ENCODE data around the gene FAM107B. TPM values are rescaled to one million over a fixed set of nuclear protein-coding genes. Genes with fewer than 3 reads are reported as not detected.

FAM107B gene
- total and polyA plus RNA-seq, 2 of the 8 experiments (the other 6 are each of a cell fraction or from before 2014, with no cell fraction given), result 7.5 to 28.1 TPM

GRCh38 chr10:14803827-14804226 lies 29.1 kb upstream of the FAM107B start:
- no peak for FAIRE-seq
- Histone ChIP-seq H3K27me3 (replicated peaks in 1 of 4; ENCODE audit: control insufficient read depth in 3 of 4, extremely low read depth in 1 of 4, insufficient read depth in 3 of 4, low read length in 3 of 4) (no peaks in the 10 kb centered on the region; a peak in 1 of 7 replicates), H3K79me1 (ENCODE audit: low read depth, low read length) (no peaks in the 10 kb centered on the region), H3K23ac (ENCODE audit: insufficient read length) (no peak overlapping the region), H3K4me2 (ENCODE audit: insufficient read depth in 1 of 2, low read depth in 2 of 2, low read length in 2 of 2) (no peak overlapping the region), H2AFZ (ENCODE audit: low read length) (no peak overlapping the region), H2BK15ac (ENCODE audit: low read length) (no peak overlapping the region), H3K9ac (replicated peaks in 1 of 4; ENCODE audit: extremely low read depth in 1 of 4, low read depth in 3 of 4, low read length in 3 of 4) (no peak overlapping the region), H3K56ac (replicated peaks; ENCODE audit: insufficient read length, low read depth, low read length) (no peak overlapping the region), H3K14ac (ENCODE audit: insufficient read length) (no peak overlapping the region), H3K23me2 (ENCODE audit: low read depth, low read length) (no peaks in the 10 kb centered on the region), H3K36me3 (ENCODE audit: control insufficient read depth in 2 of 4, insufficient read depth in 4 of 4, low read length in 3 of 4) (no peaks in the 10 kb centered on the region), H2BK12ac (ENCODE audit: low read depth, low read length) (no peak overlapping the region), H2BK20ac (ENCODE audit: low read length) (no peak overlapping the region), H2AK5ac (ENCODE audit: low read depth, low read length) (no peak overlapping the region), H3K27ac (ENCODE audit: low read depth, low read length) (no peak overlapping the region), H3K4me1 (replicated peaks in 1 of 4; ENCODE audit: control insufficient read depth in 3 of 4, insufficient read depth in 4 of 4, low read length in 3 of 4) (no peaks in the 10 kb centered on the region), H3K4ac (replicated peaks; ENCODE audit: insufficient read length, low read depth, low read length) (no peak overlapping the region), H4K8ac (ENCODE audit: extremely low read depth, insufficient read depth, low read length) (no peak overlapping the region), H3K18ac (ENCODE audit: extremely low read depth, low read length) (no peak overlapping the region), H4K20me1 (replicated peaks in 1 of 2; ENCODE audit: control insufficient read depth in 1 of 2, insufficient read depth in 2 of 2, low read length in 2 of 2) (no peaks in the 10 kb centered on the region), H3K4me3 (ENCODE audit: extremely low read depth in 1 of 4, insufficient read depth in 2 of 4, low read depth in 3 of 4, low read length in 4 of 4) (no peak overlapping the region), H4K5ac (ENCODE audit: insufficient read length, low read depth, low read length) (no peak overlapping the region), H3K9me3 (ENCODE audit: insufficient read depth in 2 of 2, low read depth in 1 of 2, low read length in 1 of 2) (no peaks in the 10 kb centered on the region), H3K79me2 (ENCODE audit: control insufficient read depth in 1 of 2, insufficient read depth in 2 of 2, low read length in 2 of 2) (no peaks in the 10 kb centered on the region; a peak in 1 of 4 replicates), H2BK5ac (ENCODE audit: low read depth, low read length) (no peak overlapping the region), H4K91ac (replicated peaks; ENCODE audit: insufficient read length, low read length) (no peak overlapping the region), H2BK120ac (replicated peaks; ENCODE audit: low read depth, low read length) (no peak overlapping the region)
- WGBS, 2 experiments (ENCODE audit: extremely low coverage in 1 of 2, insufficient coverage in 1 of 2, insufficient read length in 1 of 2, insufficient replicate concordance in 2 of 2, low coverage in 1 of 2, low lambda C conversion rate in 2 of 2, missing lambda C conversion rate in 1 of 2), result 65% methylated on average over 1 of the region's 1 CpG; no CpG with 5 or more reads in 1 of the 2 experiments
- POLR2A ChIA-PET (ENCODE audit: partially characterized antibody), result no interaction called here
- CTCF ChIA-PET (ENCODE audit: partially characterized antibody), result no interaction called here
- no peak for DNase-seq (ENCODE audit: low read depth in 1 of 2, low spot score in 2 of 2)
- TF ChIP-seq TAF7 (optimal IDR thresholded peaks at IDR 0.05; ENCODE audit: borderline replicate concordance, low read depth, low read length), result no peak
- TF ChIP-seq SIX5 (IDR thresholded peaks at IDR 0.05; ENCODE audit: low read depth, low read length), result no peak
- no peak for TF ChIP-seq ATF3 (IDR thresholded peaks at IDR 0.05; ENCODE audit: insufficient read depth, low read depth, low read length)
- TF ChIP-seq SAP30 (IDR thresholded peaks at IDR 0.05; ENCODE audit: insufficient read depth, insufficient replicate concordance, low read length), result no peak
- TF ChIP-seq USF2 (IDR thresholded peaks at IDR 0.05; ENCODE audit: low read length), result no peak
- no peak for TF ChIP-seq MAFK (IDR thresholded peaks at IDR 0.05; ENCODE audit: low read depth, low read length)
- TF ChIP-seq NRF1 (IDR thresholded peaks at IDR 0.05; ENCODE audit: low read depth, low read length), result no peak
- no peak for TF ChIP-seq BRCA1 (IDR thresholded peaks at IDR 0.05; ENCODE audit: low read depth, low read length)
- no peak for TF ChIP-seq POLR2AphosphoS5 (IDR thresholded peaks at IDR 0.05; ENCODE audit: low read depth, low read length)
- TF ChIP-seq RNF2 (IDR thresholded peaks at IDR 0.05; ENCODE audit: borderline replicate concordance, low read depth, low read length, missing control alignments, poor library complexity, severe bottlenecking), result no peak
- TF ChIP-seq KDM5A (IDR thresholded peaks at IDR 0.05; ENCODE audit: low read length), result no peak
- TF ChIP-seq ASH2L (IDR thresholded peaks at IDR 0.05; ENCODE audit: low read length), result no peak
- TF ChIP-seq HDAC6 (IDR thresholded peaks at IDR 0.05; ENCODE audit: low read depth, low read length), result no peak

Measured in H1 (cell line).